Mesenchymal stem cell (in vitro differentiated cells and primary cell): ENCODE measurements around the gene RHOBTB1.

ENCODE experiments used
- DNase-seq: peaks from one replicate; pipeline ENCODE4 v3.0.0-alpha.2; 2013
- H2AFZ ChIP-seq: one replicate; pipeline ENCODE4 v1.6.1; 2013; ENCODE audit warnings: low read depth, mild to moderate bottlenecking, control low read depth, inconsistent platforms, low read length, moderate library complexity
- H2AK5ac ChIP-seq: 2 replicates; pipeline ENCODE4 v1.6.1; 2013; ENCODE audit warnings: low read length, moderate library complexity, mild to moderate bottlenecking, inconsistent platforms; ENCODE audit not compliant: severe bottlenecking
- H2BK120ac ChIP-seq: one replicate; pipeline ENCODE4 v1.6.1; 2013; ENCODE audit warnings: low read depth, mild to moderate bottlenecking, inconsistent platforms, low read length, moderate library complexity
- H2BK12ac ChIP-seq, 2 experiments: one replicate each; pipeline ENCODE4 v1.6.1; 2013; ENCODE audit warnings: inconsistent platforms in 2 of 2, low read length in 2 of 2, mild to moderate bottlenecking in 2 of 2, moderate library complexity in 2 of 2, control low read depth in 1 of 2
- H2BK15ac ChIP-seq: one replicate; pipeline ENCODE4 v1.6.1; 2013; ENCODE audit warnings: mild to moderate bottlenecking, low read depth, inconsistent platforms; ENCODE audit not compliant: poor library complexity, severe bottlenecking
- H2BK5ac ChIP-seq: 2 replicates; pipeline ENCODE4 v1.6.1; 2013; ENCODE audit warnings: low read depth, mild to moderate bottlenecking, low read length, control low read depth, inconsistent platforms; ENCODE audit not compliant: poor library complexity, severe bottlenecking
- H3K14ac ChIP-seq, 2 experiments: one replicate each; pipeline ENCODE4 v1.6.1; 2013; ENCODE audit warnings: inconsistent platforms in 2 of 2, low read length in 2 of 2, control low read depth in 1 of 2, mild to moderate bottlenecking in 1 of 2, moderate library complexity in 1 of 2
- H3K18ac ChIP-seq, 2 experiments: one replicate each; pipeline ENCODE4 v1.6.1; 2013; ENCODE audit warnings: inconsistent platforms in 2 of 2, low read length in 2 of 2, control low read depth in 1 of 2, low read depth in 1 of 2, mild to moderate bottlenecking in 1 of 2
- H3K23ac ChIP-seq, 2 experiments: one replicate each; pipeline ENCODE4 v1.6.1; 2013; ENCODE audit warnings: inconsistent platforms in 2 of 2, low read length in 2 of 2, mild to moderate bottlenecking in 2 of 2, moderate library complexity in 2 of 2, control low read depth in 1 of 2
- H3K27ac ChIP-seq: 2 replicates; pipeline ENCODE4 v1.5.1; 2013; ENCODE audit warnings: mild to moderate bottlenecking, moderate library complexity, low read length, control low read depth, inconsistent platforms; ENCODE audit not compliant: poor library complexity, severe bottlenecking
- H3K27me3 ChIP-seq, 2 experiments: 2 replicates each; pipeline versions ENCODE4 v1.6.1 to v1.7.0; 2013; ENCODE audit warnings: low read length in 2 of 2, mild to moderate bottlenecking in 2 of 2, moderate library complexity in 2 of 2, control low read depth in 1 of 2, inconsistent platforms in 1 of 2; ENCODE audit not compliant: control insufficient read depth in 1 of 2, insufficient read depth in 1 of 2
- H3K36me3 ChIP-seq, 2 experiments: 2 replicates each; pipeline versions ENCODE4 v1.6.1 to v1.7.0; 2013; ENCODE audit warnings: low read length in 2 of 2, control low read depth in 1 of 2, inconsistent platforms in 1 of 2, low read depth in 1 of 2, mild to moderate bottlenecking in 1 of 2; ENCODE audit not compliant: insufficient read depth in 2 of 2, control insufficient read depth in 1 of 2
- H3K4ac ChIP-seq, 2 experiments: one replicate each; pipeline ENCODE4 v1.6.1; 2013; ENCODE audit warnings: inconsistent platforms in 2 of 2, low read length in 2 of 2, mild to moderate bottlenecking in 2 of 2, moderate library complexity in 2 of 2, control low read depth in 1 of 2, low read depth in 1 of 2
- H3K4me1 ChIP-seq: 2 replicates; pipeline ENCODE4 v1.6.1; 2013; ENCODE audit warnings: low read depth, low read length, control low read depth; ENCODE audit not compliant: control insufficient read depth, insufficient read depth
- H3K4me2 ChIP-seq: 2 replicates; pipeline ENCODE4 v1.6.1; 2013; ENCODE audit warnings: low read length, mild to moderate bottlenecking, inconsistent platforms; ENCODE audit not compliant: poor library complexity, severe bottlenecking
- H3K4me3 ChIP-seq, 2 experiments: 2 replicates each; pipeline versions ENCODE4 v1.5.1 to v1.7.0; 2013; ENCODE audit warnings: low read length in 2 of 2, mild to moderate bottlenecking in 2 of 2, control low read depth in 1 of 2, low read depth in 1 of 2; ENCODE audit not compliant: insufficient read depth in 1 of 2
- H3K79me1 ChIP-seq: replicated peaks from 2 replicates; pipeline ENCODE4 v1.6.1; 2013; ENCODE audit warnings: mild to moderate bottlenecking, control low read depth, low read length, inconsistent platforms; ENCODE audit not compliant: poor library complexity, severe bottlenecking
- H3K9ac ChIP-seq: 2 replicates; pipeline ENCODE4 v1.7.0; 2013; ENCODE audit warnings: mild to moderate bottlenecking, low read length, moderate library complexity
- H3K9me3 ChIP-seq: 2 replicates; pipeline ENCODE4 v1.7.0; 2013; ENCODE audit warnings: mild to moderate bottlenecking, low read length; ENCODE audit not compliant: control insufficient read depth
- H4K8ac ChIP-seq: one replicate; pipeline ENCODE4 v1.6.1; 2013; ENCODE audit warnings: inconsistent platforms, mild to moderate bottlenecking, low read length, moderate library complexity
- H4K91ac ChIP-seq: one replicate; pipeline ENCODE4 v1.6.1; 2013; ENCODE audit warnings: mild to moderate bottlenecking, low read length, inconsistent platforms
- WGBS: methylation state at CpG from one replicate; pipeline ENCODE4 v1.1.7; 2013; ENCODE audit warnings: mixed read lengths; 5-methylcytosine and 5-hydroxymethylcytosine counted together

Gene RHOBTB1

DNA sequence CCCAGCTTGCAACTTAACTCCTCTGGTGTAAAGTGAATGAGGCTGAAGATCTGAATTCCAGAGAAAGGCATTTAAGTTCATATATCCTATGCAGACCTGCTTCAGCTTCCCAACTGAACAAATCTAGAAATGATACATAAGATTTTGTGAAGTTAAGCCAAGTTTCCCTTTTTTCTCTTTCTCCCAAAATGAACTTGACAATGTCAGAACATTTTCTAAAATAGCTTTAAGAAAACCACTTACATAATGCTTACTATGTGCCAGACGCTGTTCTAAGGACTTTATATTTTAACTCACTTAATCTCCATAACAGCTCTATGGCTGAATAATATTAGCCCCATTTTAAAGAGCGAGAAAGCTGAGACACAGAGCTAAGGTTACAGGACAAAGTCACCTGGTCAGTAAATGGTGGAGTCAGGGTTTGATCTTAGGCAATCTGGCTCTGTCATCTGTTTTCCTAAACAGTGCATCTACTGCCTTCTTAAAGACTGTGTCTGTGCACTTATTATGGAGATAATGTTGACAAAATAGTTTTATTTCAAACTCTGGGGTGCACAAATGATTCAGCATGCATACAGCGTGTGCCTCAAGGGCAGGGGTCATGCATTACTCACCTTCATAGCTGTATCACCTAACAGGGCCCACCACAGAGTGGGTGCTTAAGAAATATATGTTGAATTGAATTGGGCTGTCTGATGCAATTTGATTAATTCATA is 66.8 kb downstream of the RHOBTB1 start:
- Histone ChIP-seq H2BK120ac (no peak overlapping the region), H4K91ac (no peak overlapping the region), H3K9me3 (no peaks in the 10 kb centered on the region), H3K14ac (no peak overlapping the region), H3K9ac (no peak overlapping the region), H3K18ac (no peak overlapping the region), H2BK15ac (no peak overlapping the region), H2AFZ (no peak overlapping the region), H2AK5ac (no peak overlapping the region), H3K27ac (no peak overlapping the region), H2BK5ac (no peak overlapping the region), H3K4me2 (no peak overlapping the region), H3K4me1 (no peaks in the 10 kb centered on the region), H3K4ac (no peak overlapping the region), H3K79me1 (peaks cover 9% of the 10 kb centered on the region), H3K36me3 (peaks cover 0 to 14% of the 10 kb centered on the region in 2 experiments), H3K23ac (no peak overlapping the region), H3K4me3 (no peak overlapping the region), H2BK12ac (no peak overlapping the region), H4K8ac (no peak overlapping the region), H3K27me3 (no peaks in the 10 kb centered on the region)
- 89% methylated on average over 3 of the region's 3 CpGs for WGBS
- DNase-seq, result no peak

DNA sequence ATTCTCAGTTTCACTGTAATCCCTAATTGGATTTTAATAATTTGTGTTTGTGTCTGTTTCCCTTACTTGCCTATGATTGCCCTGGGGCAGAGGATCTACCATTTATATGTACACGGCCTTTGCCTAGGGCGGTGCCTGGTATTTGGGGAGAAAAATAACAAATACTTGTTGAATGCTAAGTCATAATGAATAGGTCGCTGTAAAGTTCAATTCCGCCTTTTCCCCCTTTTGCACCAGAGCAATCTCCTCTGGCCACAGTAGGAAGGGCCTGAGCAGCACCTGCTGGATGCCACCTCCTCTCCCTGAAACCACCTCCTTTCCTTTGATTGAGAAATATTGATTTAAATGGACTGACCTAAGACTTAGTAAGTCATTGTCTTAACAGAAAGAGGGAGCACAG is 70.2 kb downstream of the RHOBTB1 start:
- H2BK120ac ChIP-seq, result no peak overlapping the region
- peaks cover 0 to 30% of the 10 kb centered on the region in 2 experiments for H3K36me3 ChIP-seq
- no peak overlapping the region for H3K14ac ChIP-seq
- H3K9me3 ChIP-seq, result no peaks in the 10 kb centered on the region
- H3K27me3 ChIP-seq, result no peaks in the 10 kb centered on the region
- no peak overlapping the region for H2AK5ac ChIP-seq
- H4K8ac ChIP-seq, result no peak overlapping the region
- H3K23ac ChIP-seq, result no peak overlapping the region
- H2BK5ac ChIP-seq, result no peak overlapping the region
- peaks cover 9% of the 10 kb centered on the region for H3K79me1 ChIP-seq
- no peak overlapping the region for H3K4me2 ChIP-seq
- H3K4me1 ChIP-seq, result no peaks in the 10 kb centered on the region
- H3K27ac ChIP-seq, result no peak overlapping the region
- H2BK15ac ChIP-seq, result no peak overlapping the region
- no peak overlapping the region for H3K4ac ChIP-seq
- DNase-seq, result no peak
- no peak overlapping the region for H3K4me3 ChIP-seq
- H2AFZ ChIP-seq, result no peak overlapping the region
- WGBS, result 97% methylated on average over 4 of the region's 4 CpGs
- no peak overlapping the region for H4K91ac ChIP-seq
- H2BK12ac ChIP-seq, result no peak overlapping the region
- H3K9ac ChIP-seq, result no peak overlapping the region
- H3K18ac ChIP-seq, result no peak overlapping the region

DNA sequence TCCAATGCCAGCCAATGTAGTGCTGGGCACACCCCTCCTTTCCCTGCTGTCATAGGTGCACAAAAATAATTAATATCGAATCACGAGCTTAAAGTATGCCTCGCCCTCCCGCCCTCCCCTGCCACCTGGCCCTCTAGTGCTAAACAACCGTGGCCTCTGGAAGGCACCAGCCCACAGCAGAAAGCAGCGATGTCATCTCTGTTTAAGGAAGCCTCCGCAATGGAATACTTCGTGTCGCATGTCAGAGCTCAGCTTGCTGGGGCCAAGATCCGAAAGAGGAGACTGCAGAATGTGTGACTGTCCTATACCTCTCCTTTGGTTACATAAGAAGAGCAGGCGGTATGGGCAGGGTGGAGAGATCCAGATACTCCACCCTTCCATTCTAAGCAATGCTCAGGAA is 71.5 kb downstream of the RHOBTB1 start:
- H3K4ac ChIP-seq, result no peak overlapping the region
- WGBS, result 97% methylated on average over 10 of the region's 11 CpGs

DNA sequence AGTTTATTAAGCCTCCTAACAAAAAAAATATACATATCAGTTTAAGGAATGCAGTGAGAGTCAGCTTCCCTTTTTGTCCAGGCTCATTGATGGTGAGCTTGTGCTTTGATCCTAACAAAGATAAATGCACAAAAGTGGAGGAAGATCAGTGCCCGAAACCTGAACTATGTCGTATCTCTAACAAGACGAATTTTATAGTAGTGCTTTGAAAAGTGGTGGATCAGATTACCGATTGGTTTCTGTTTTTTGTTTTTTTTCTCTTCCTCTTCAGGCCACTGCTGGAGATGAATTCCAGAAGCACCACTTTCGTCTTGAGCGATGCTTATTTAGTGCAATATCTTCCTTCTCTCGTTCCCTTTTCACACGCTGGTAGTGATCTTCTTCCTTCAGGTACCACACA is 72.8 kb downstream of the RHOBTB1 start:
- Histone ChIP-seq H2BK12ac (no peak overlapping the region), H3K27me3 (no peaks in the 10 kb centered on the region), H3K27ac (no peak overlapping the region), H2AFZ (no peak overlapping the region), H2BK120ac (no peak overlapping the region), H3K9me3 (no peaks in the 10 kb centered on the region), H2AK5ac (no peak overlapping the region), H3K4me2 (no peak overlapping the region), H3K23ac (no peak overlapping the region), H2BK5ac (no peak overlapping the region), H3K4ac (no peak overlapping the region), H4K91ac (no peak overlapping the region), H3K9ac (no peak overlapping the region), H3K79me1 (peaks cover 3% of the 10 kb centered on the region), H2BK15ac (no peak overlapping the region), H3K18ac (no peak overlapping the region), H4K8ac (no peak overlapping the region), H3K4me3 (no peak overlapping the region), H3K14ac (no peak overlapping the region), H3K4me1 (no peaks in the 10 kb centered on the region), H3K36me3 (peaks cover 0 to 30% of the 10 kb centered on the region in 2 experiments)
- WGBS, result 85% methylated on average over 8 of the region's 8 CpGs
- DNase-seq, result no peak

More for the DNA sequence above, 71.5 kb downstream of the RHOBTB1 start:
- Histone ChIP-seq H2BK5ac (no peak overlapping the region), H3K9me3 (no peaks in the 10 kb centered on the region), H3K79me1 (peaks cover 5% of the 10 kb centered on the region), H3K4me1 (no peaks in the 10 kb centered on the region), H3K36me3 (peaks cover 0 to 30% of the 10 kb centered on the region in 2 experiments), H2BK120ac (no peak overlapping the region), H3K9ac (no peak overlapping the region), H2BK15ac (no peak overlapping the region), H3K14ac (no peak overlapping the region), H3K4me2 (no peak overlapping the region), H3K27ac (no peak overlapping the region), H4K91ac (no peak overlapping the region), H2AK5ac (no peak overlapping the region), H3K4me3 (no peak overlapping the region), H3K18ac (no peak overlapping the region), H3K27me3 (no peaks in the 10 kb centered on the region), H2AFZ (no peak overlapping the region), H2BK12ac (no peak overlapping the region), H4K8ac (no peak overlapping the region), H3K23ac (no peak overlapping the region)
- no peak for DNase-seq
